Endothelial cell of umbilical vein (primary cell): ENCODE results near the gene MYADM.

Experiments used
- EZH2 ChIP-seq: IDR thresholded peaks from 2 replicates; pipeline ENCODE4 v1.6.1; 2012; ENCODE audit warnings: borderline replicate concordance, low read depth, mild to moderate bottlenecking, moderate library complexity, low read length, inconsistent platforms; ENCODE audit not compliant: severe bottlenecking
- FOS ChIP-seq: IDR thresholded peaks from 2 replicates; pipeline ENCODE4 v1.6.1; 2011; ENCODE audit warnings: mild to moderate bottlenecking, low read length, moderate library complexity, borderline replicate concordance; ENCODE audit not compliant: insufficient read depth
- GATA2 ChIP-seq: IDR thresholded peaks from 2 replicates; pipeline ENCODE4 v1.7.0; 2011; ENCODE audit warnings: low read depth, mild to moderate bottlenecking, moderate library complexity, mixed read lengths, low read length; ENCODE audit not compliant: insufficient read length, insufficient read depth
- JUN ChIP-seq: IDR thresholded peaks from 2 replicates; pipeline ENCODE4 v1.6.1; 2011; ENCODE audit warnings: borderline replicate concordance, low read depth; ENCODE audit not compliant: insufficient read length, insufficient read depth
- MAX ChIP-seq: IDR thresholded peaks from 2 replicates; pipeline ENCODE4 v1.6.1; 2011; ENCODE audit not compliant: insufficient read depth, insufficient read length
- MYC ChIP-seq: IDR thresholded peaks from one replicate; pipeline ENCODE4 v1.6.1; 2011; ENCODE audit warnings: mild to moderate bottlenecking, low read depth, low read length
- POLR2A ChIP-seq: IDR thresholded peaks from 2 replicates; pipeline ENCODE4 v1.6.1; 2012; ENCODE audit warnings: low read depth, mild to moderate bottlenecking, control low read depth, low read length
- POLR2AphosphoS5 ChIP-seq: IDR thresholded peaks from 2 replicates; pipeline ENCODE4 v1.6.1; 2012; ENCODE audit warnings: low read depth, mild to moderate bottlenecking, control low read depth, low read length, moderate library complexity; ENCODE audit not compliant: insufficient read depth
- TF ChIP-seq, protein P1 (sequence below), 2 donors: IDR thresholded peaks; 1 replicate in 1 of 2; 2 replicates in 1 of 2; pipeline ENCODE4 v1.5.1; 2011; ENCODE audit warnings: low read length in 2 of 2, mild to moderate bottlenecking in 2 of 2, moderate library complexity in 2 of 2, control low read depth in 1 of 2, inconsistent platforms in 1 of 2, low read depth in 1 of 2; ENCODE audit not compliant: insufficient read depth in 1 of 2; ENCODE audit errors: extremely low read depth in 1 of 2

GRCh38 chr19:53898636-53899341, 31.1 kb downstream of the MYADM start:
- no peak for TF ChIP-seq EZH2
- TF ChIP-seq, protein P1, sequence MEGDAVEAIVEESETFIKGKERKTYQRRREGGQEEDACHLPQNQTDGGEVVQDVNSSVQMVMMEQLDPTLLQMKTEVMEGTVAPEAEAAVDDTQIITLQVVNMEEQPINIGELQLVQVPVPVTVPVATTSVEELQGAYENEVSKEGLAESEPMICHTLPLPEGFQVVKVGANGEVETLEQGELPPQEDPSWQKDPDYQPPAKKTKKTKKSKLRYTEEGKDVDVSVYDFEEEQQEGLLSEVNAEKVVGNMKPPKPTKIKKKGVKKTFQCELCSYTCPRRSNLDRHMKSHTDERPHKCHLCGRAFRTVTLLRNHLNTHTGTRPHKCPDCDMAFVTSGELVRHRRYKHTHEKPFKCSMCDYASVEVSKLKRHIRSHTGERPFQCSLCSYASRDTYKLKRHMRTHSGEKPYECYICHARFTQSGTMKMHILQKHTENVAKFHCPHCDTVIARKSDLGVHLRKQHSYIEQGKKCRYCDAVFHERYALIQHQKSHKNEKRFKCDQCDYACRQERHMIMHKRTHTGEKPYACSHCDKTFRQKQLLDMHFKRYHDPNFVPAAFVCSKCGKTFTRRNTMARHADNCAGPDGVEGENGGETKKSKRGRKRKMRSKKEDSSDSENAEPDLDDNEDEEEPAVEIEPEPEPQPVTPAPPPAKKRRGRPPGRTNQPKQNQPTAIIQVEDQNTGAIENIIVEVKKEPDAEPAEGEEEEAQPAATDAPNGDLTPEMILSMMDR (IDR thresholded peaks at IDR 0.05; ENCODE audit: extremely low read depth in 1 of 2, insufficient read depth in 1 of 2, low read depth in 1 of 2, low read length in 2 of 2), result no peak
- no peak for TF ChIP-seq POLR2A
- no peak for TF ChIP-seq JUN
- no peak for TF ChIP-seq MYC
- TF ChIP-seq POLR2AphosphoS5, result no peak
- no peak for TF ChIP-seq GATA2
- TF ChIP-seq MAX, result no peak
- no peak for TF ChIP-seq FOS
